Neutrophil (primary cell): ENCODE results near the gene CCNYL1.
A peak's percentile ranks its signal among the peaks of the same experiment; 100 is the strongest.

Experiments used
- H3K27ac ChIP-seq: fragments of 200-600 bp; sonication (generic); 2 replicates; pipeline ENCODE4 v1.5.1; 2016; ENCODE audit warnings: mild to moderate bottlenecking, moderate library complexity
- H3K27me3 ChIP-seq: fragments of 200-600 bp; sonication (generic); 2 replicates; pipeline ENCODE4 v1.6.0; 2016; ENCODE audit warnings: mild to moderate bottlenecking
- H3K36me3 ChIP-seq: fragments of 200-600 bp; sonication (generic); 2 replicates; pipeline ENCODE4 v1.5.1; 2017
- H3K4me1 ChIP-seq, 2 experiments: fragments of 200-600 bp in 1 of 2; sonication (generic) in 1 of 2; 1 replicate in 1 of 2; 2 replicates in 1 of 2; pipeline versions ENCODE4 v1.5.1 to v1.6.1; 2013 to 2016; ENCODE audit warnings: low read depth in 1 of 2, low read length in 1 of 2, mild to moderate bottlenecking in 1 of 2, moderate library complexity in 1 of 2; ENCODE audit not compliant: control insufficient read depth in 1 of 2, insufficient read depth in 1 of 2
- H3K4me3 ChIP-seq, 2 experiments: fragments of 200-600 bp in 1 of 2; sonication (generic) in 1 of 2; 1 replicate in 1 of 2; 2 replicates in 1 of 2; pipeline ENCODE4 v1.5.1; 2013 to 2016; ENCODE audit warnings: low read depth in 1 of 2, low read length in 1 of 2, mild to moderate bottlenecking in 1 of 2, moderate library complexity in 1 of 2
- H3K9me3 ChIP-seq: fragments of 200-600 bp; sonication (generic); 2 replicates; pipeline ENCODE4 v1.5.1; 2016
- TF ChIP-seq, protein P1 (sequence below): fragments of 200-600 bp; sonication (generic); IDR thresholded peaks from 2 replicates; pipeline ENCODE4 v1.5.1; 2016; ENCODE audit warnings: antibody characterized with exemption

The CCNYL1 gene

DNA sequence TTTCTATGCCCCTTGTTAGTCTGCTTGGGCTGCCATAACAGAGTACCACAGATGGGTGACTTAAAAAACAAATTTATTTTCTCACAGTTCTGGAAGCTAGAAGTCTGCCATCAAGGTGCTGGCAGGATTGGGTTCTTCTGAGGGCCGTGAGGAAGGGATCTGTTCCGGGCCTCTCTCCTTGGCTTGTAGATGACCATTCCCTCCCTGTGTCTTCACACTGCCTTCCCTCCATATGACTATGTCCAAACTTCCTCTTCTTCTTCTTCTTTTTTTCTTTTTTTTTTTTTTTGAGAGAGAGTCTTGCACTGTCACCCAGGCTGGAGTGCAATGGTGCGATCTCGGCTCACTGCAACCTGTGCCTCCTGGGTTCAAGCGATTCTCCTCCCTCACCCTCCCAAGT is 13.1 kb upstream of the CCNYL1 start:
- TF ChIP-seq, protein P1, sequence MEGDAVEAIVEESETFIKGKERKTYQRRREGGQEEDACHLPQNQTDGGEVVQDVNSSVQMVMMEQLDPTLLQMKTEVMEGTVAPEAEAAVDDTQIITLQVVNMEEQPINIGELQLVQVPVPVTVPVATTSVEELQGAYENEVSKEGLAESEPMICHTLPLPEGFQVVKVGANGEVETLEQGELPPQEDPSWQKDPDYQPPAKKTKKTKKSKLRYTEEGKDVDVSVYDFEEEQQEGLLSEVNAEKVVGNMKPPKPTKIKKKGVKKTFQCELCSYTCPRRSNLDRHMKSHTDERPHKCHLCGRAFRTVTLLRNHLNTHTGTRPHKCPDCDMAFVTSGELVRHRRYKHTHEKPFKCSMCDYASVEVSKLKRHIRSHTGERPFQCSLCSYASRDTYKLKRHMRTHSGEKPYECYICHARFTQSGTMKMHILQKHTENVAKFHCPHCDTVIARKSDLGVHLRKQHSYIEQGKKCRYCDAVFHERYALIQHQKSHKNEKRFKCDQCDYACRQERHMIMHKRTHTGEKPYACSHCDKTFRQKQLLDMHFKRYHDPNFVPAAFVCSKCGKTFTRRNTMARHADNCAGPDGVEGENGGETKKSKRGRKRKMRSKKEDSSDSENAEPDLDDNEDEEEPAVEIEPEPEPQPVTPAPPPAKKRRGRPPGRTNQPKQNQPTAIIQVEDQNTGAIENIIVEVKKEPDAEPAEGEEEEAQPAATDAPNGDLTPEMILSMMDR = no peak
- H3K27me3 ChIP-seq = no peaks in the 10 kb centered on the region
- H3K36me3 ChIP-seq = no peaks in the 10 kb centered on the region
- peak overlapping the region in 1 of 2 experiments; percentile 20 for H3K4me3 ChIP-seq
- peak overlapping the region; percentile 81 for H3K27ac ChIP-seq
- peaks cover 20 to 30% of the 10 kb centered on the region in 2 experiments for H3K4me1 ChIP-seq
- no peaks in the 10 kb centered on the region for H3K9me3 ChIP-seq

DNA sequence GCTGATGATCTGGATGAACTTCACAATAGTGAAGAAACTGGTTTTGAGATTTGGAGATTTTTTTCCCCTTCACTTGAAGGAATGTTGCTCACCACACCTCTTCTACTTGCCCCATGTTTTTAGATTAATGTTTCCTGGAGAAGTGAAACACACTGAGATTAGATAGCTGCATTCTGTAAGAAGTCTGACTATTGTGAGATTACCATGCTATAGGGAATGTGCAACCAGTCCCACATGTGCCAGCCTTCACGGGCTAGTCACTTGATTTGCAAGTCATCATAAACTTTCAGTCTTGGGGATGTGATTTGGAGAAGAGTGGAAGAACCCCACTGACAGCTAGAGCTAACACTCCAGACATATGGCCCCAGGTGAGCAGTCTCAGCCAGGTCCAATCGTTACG is 7.4 kb upstream of the CCNYL1 start:
- no peaks in the 10 kb centered on the region for H3K36me3 ChIP-seq
- H3K27ac ChIP-seq = no peak overlapping the region
- no peak overlapping the region for H3K4me3 ChIP-seq
- TF ChIP-seq, protein P1 = no peak
- peaks cover under 1 to 9% of the 10 kb centered on the region in 2 experiments for H3K4me1 ChIP-seq
- H3K9me3 ChIP-seq = no peaks in the 10 kb centered on the region
- H3K27me3 ChIP-seq = no peaks in the 10 kb centered on the region

DNA sequence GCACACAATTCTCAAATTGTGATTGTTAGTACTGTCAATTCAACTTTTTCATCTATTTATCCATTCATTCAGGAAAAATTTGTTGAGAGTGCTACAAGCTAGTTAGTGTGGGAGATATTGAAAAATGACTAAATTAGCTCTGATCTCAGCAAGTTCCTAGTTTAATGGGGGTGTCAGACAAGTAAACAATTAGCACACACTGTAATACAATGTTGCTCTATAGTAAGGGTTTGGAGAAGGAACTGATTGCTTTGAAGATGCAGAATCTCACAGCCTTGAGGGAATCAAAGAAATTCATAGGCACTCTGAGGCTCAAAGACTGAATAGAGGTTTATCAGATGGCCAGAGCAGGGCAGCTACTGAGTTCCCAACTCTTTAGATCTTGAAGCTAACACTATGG is 6.8 kb upstream of the CCNYL1 start:
- H3K9me3 ChIP-seq = no peaks in the 10 kb centered on the region
- H3K36me3 ChIP-seq = no peaks in the 10 kb centered on the region
- peaks cover 0 to 8% of the 10 kb centered on the region in 2 experiments for H3K4me1 ChIP-seq
- H3K27ac ChIP-seq = no peak overlapping the region
- no peaks in the 10 kb centered on the region for H3K27me3 ChIP-seq
- no peak overlapping the region for H3K4me3 ChIP-seq
- TF ChIP-seq, protein P1 = no peak

DNA sequence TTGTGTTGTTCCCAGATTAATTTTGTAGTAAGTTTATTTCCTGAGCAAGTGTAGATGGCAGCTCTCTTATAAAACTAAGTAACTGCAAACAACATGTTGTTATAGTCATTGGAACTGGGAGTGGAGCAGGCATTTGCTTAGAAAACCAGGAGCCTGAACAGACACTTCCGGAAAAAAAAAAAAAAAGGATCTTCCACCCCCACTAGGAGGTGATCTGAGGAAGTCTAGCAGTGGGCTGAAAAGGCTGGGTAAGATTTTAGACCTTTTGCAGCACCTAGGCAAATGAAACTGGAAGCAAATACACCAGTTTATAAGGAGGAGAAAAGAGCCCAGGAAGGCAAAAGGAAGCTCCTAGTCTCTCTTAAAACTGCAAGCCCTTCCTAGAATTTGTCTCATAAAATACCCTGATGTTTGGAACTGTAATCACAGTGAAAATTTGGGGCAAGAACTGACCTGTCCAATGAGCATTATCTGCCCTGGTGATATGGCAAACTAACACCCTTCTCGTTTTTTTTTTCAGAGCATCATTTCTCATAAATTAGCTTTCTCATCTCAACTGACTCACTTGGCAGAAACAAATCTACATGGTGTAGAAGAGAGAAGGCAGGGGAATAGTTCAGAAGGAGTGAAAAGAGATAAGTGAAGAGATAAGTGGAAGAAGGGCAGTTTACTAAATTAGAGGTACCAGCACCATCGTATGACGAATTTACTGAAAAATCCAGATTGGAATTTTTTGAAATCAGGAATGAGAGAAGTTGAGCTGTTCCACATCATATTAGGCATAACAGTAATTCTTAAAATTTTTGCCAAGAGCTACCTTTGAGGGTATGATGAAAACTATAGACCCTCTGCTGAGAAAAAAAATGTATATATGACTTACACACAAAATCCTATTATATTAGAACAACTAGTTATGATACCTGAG is 4.2 kb upstream of the CCNYL1 start:
- peak overlapping the region; percentile 42 for H3K27ac ChIP-seq
- no peak overlapping the region for H3K4me3 ChIP-seq
- H3K4me1 ChIP-seq = peaks cover 8 to 23% of the 10 kb centered on the region in 2 experiments
- TF ChIP-seq, protein P1 = no peak
- H3K9me3 ChIP-seq = no peaks in the 10 kb centered on the region
- H3K27me3 ChIP-seq = no peaks in the 10 kb centered on the region
- no peaks in the 10 kb centered on the region for H3K36me3 ChIP-seq

DNA sequence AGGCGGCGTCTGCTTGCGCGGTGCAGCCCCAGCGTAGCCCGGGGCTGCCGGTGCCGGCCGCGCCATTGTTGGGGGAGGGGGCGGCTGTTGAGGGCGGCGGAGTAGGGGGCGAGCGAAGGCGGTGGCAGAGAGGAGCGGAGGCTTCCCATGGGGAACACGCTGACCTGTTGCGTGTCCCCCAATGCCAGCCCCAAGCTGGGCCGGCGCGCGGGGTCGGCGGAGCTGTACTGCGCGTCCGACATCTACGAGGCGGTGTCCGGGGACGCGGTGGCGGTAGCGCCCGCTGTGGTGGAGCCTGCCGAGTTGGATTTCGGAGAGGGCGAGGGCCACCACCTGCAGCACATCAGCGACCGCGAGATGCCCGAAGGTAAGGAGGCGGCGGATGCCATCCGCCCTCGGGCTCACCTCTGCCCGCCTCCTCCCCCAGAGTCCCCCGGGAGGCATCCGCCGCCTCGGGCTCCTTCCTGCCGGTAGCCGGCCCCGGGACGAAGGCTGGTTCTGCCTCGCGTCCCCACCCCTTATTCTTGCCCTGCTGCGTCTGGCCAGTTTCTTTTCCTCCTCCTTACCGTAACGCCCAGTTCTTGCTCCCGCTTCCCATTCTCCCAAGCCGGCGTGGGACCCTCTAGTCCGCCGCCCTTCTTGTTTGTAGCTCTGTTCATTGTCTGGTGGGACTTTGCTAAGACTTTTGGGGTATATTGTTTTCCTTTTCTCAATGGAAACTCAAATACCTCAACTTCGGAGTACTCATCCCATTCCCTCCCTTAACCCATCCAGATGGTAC is 500 bp downstream of the CCNYL1 start:
- Histone ChIP-seq H3K36me3 (no peaks in the 10 kb centered on the region), H3K9me3 (no peaks in the 10 kb centered on the region), H3K27me3 (no peaks in the 10 kb centered on the region), H3K4me3 (peak overlapping the region; percentile 92 to 93), H3K27ac (peak overlapping the region; percentile 89), H3K4me1 (peaks cover 22 to 34% of the 10 kb centered on the region in 2 experiments)
- TF ChIP-seq, protein P1 = no peak
